H1 (cell line): ENCODE data around the gene BEST1. TPM values are rescaled to one million over a fixed set of nuclear protein-coding genes. Genes with fewer than 3 reads are reported as not detected.

Experiments used
- CTCF ChIA-PET: fragments of 300-600 bp; sonication (Branson Sonifier 250); formaldehyde crosslinking; loops from one replicate; lab custom pipeline; 2021; ENCODE audit not compliant: partially characterized antibody; lab: Charles Lee
- POLR2A ChIA-PET: fragments of 300-600 bp; sonication (Branson Sonifier 250); formaldehyde crosslinking; loops from one replicate; lab custom pipeline; 2021; ENCODE audit warnings: inconsistent platforms; ENCODE audit not compliant: partially characterized antibody; lab: Charles Lee
- DNase-seq, 2 experiments: peaks; one replicate each; pipeline versions ENCODE4 v3.0.0 to v3.0.0-alpha.2; 2010 to 2022; ENCODE audit warnings: low spot score in 2 of 2, low read depth in 1 of 2, mixed read lengths in 1 of 2
- FAIRE-seq: peaks from 2 replicates; lab custom pipeline; 2011; peaks lifted over from hg19 to GRCh38; lab: Jason Lieb, UNC
- H2AFZ ChIP-seq: 2 replicates; pipeline ENCODE4 v1.8.1; 2012; ENCODE audit warnings: low read length, inconsistent platforms
- H2AK5ac ChIP-seq: 2 replicates; pipeline ENCODE4 v1.6.1; 2013; ENCODE audit warnings: low read depth, low read length
- H2BK120ac ChIP-seq: replicated peaks from 2 replicates; pipeline ENCODE3; 2013; ENCODE audit warnings: low read depth, low read length, inconsistent platforms
- H2BK12ac ChIP-seq: 2 replicates; pipeline ENCODE4 v1.6.1; 2013; ENCODE audit warnings: low read depth, low read length
- H2BK15ac ChIP-seq: 2 replicates; pipeline ENCODE4 v1.6.1; 2013; ENCODE audit warnings: low read length
- H2BK20ac ChIP-seq: 2 replicates; pipeline ENCODE4 v1.6.1; 2013; ENCODE audit warnings: low read length
- H2BK5ac ChIP-seq: 2 replicates; pipeline ENCODE4 v1.6.1; 2013; ENCODE audit warnings: low read depth, low read length
- H3K14ac ChIP-seq: 2 replicates; pipeline ENCODE4 v1.6.1; 2013; ENCODE audit warnings: inconsistent platforms; ENCODE audit not compliant: insufficient read length
- H3K18ac ChIP-seq: 2 replicates; pipeline ENCODE4 v1.6.1; 2013; ENCODE audit warnings: low read length; ENCODE audit errors: extremely low read depth
- H3K23ac ChIP-seq: 2 replicates; pipeline ENCODE4 v1.6.1; 2013; ENCODE audit warnings: inconsistent platforms; ENCODE audit not compliant: insufficient read length
- H3K23me2 ChIP-seq: 2 replicates; pipeline ENCODE4 v1.6.1; 2013; ENCODE audit warnings: low read depth, low read length
- H3K27ac ChIP-seq: 2 replicates; pipeline ENCODE4 v1.6.1; 2011; ENCODE audit warnings: low read depth, low read length, inconsistent platforms
- H3K27me3 ChIP-seq, 4 experiments: replicated peaks in 1 of 4; 1 replicate in 1 of 4; 2 replicates in 3 of 4; pipeline versions ENCODE4 v1.6.1 to v1.8.1; 2011 to 2013; ENCODE audit warnings: low read length in 3 of 4, mild to moderate bottlenecking in 3 of 4, inconsistent platforms in 2 of 4, mixed read lengths in 2 of 4, moderate library complexity in 1 of 4; ENCODE audit not compliant: control insufficient read depth in 3 of 4, insufficient read depth in 3 of 4; ENCODE audit errors: extremely low read depth in 1 of 4
- H3K36me3 ChIP-seq, 4 experiments: 2 replicates each; pipeline versions ENCODE4 v1.6.1 to v1.8.1; 2011 to 2013; ENCODE audit warnings: mild to moderate bottlenecking in 4 of 4, low read length in 3 of 4, moderate library complexity in 2 of 4, control low read depth in 1 of 4, inconsistent platforms in 1 of 4; ENCODE audit not compliant: insufficient read depth in 4 of 4, control insufficient read depth in 2 of 4
- H3K4ac ChIP-seq: replicated peaks from 2 replicates; pipeline ENCODE3; 2013; ENCODE audit warnings: low read length, low read depth, mixed read lengths, inconsistent platforms; ENCODE audit not compliant: insufficient read length
- H3K4me1 ChIP-seq, 4 experiments: replicated peaks in 1 of 4; 1 replicate in 1 of 4; 2 replicates in 3 of 4; pipeline versions ENCODE4 v1.6.1 to v1.8.1; 2011 to 2013; ENCODE audit warnings: low read length in 3 of 4, inconsistent platforms in 2 of 4, mixed read lengths in 1 of 4; ENCODE audit not compliant: insufficient read depth in 4 of 4, control insufficient read depth in 3 of 4
- H3K4me2 ChIP-seq, 2 experiments: 2 replicates each; pipeline versions ENCODE4 v1.6.1 to v1.8.1; 2011 to 2013; ENCODE audit warnings: low read depth in 2 of 2, low read length in 2 of 2, control low read depth in 1 of 2, inconsistent platforms in 1 of 2, mild to moderate bottlenecking in 1 of 2; ENCODE audit not compliant: insufficient read depth in 1 of 2
- H3K4me3 ChIP-seq, 4 experiments: fragments of 200-600, 300-600 bp in 1 of 4; sonication (generic), shearing (Covaris generic), sonication (Bioruptor Twin) in 1 of 4; 2 replicates each; pipeline versions ENCODE4 v1.5.1 to v1.8.1; 2011 to 2016; ENCODE audit warnings: low read length in 4 of 4, low read depth in 3 of 4, control low read depth in 2 of 4, inconsistent platforms in 2 of 4, mild to moderate bottlenecking in 2 of 4, mixed read lengths in 1 of 4, moderate library complexity in 1 of 4; ENCODE audit not compliant: insufficient read depth in 2 of 4; ENCODE audit errors: extremely low read depth in 1 of 4
- H3K56ac ChIP-seq: replicated peaks from 2 replicates; pipeline ENCODE3; 2013; ENCODE audit warnings: low read depth, mild to moderate bottlenecking, mixed read lengths, low read length, inconsistent platforms; ENCODE audit not compliant: insufficient read length
- H3K79me1 ChIP-seq: 2 replicates; pipeline ENCODE4 v1.6.1; 2013; ENCODE audit warnings: low read depth, low read length, control low read depth
- H3K79me2 ChIP-seq, 2 experiments: 2 replicates each; pipeline versions ENCODE4 v1.6.1 to v1.8.1; 2012 to 2013; ENCODE audit warnings: low read length in 2 of 2, mild to moderate bottlenecking in 2 of 2, inconsistent platforms in 1 of 2; ENCODE audit not compliant: insufficient read depth in 2 of 2, control insufficient read depth in 1 of 2
- H3K9ac ChIP-seq, 4 experiments: replicated peaks in 1 of 4; 1 replicate in 1 of 4; 2 replicates in 3 of 4; pipeline versions ENCODE4 v1.6.1 to v1.8.1; 2011 to 2013; ENCODE audit warnings: low read depth in 3 of 4, low read length in 3 of 4, control low read depth in 2 of 4, mild to moderate bottlenecking in 2 of 4, moderate library complexity in 2 of 4, inconsistent platforms in 1 of 4; ENCODE audit errors: extremely low read depth in 1 of 4
- H3K9me3 ChIP-seq, 2 experiments: 2 replicates each; pipeline versions ENCODE4 v1.6.1 to v1.8.1; 2012 to 2013; ENCODE audit warnings: mild to moderate bottlenecking in 2 of 2, moderate library complexity in 2 of 2, control low read depth in 1 of 2, inconsistent platforms in 1 of 2, low read depth in 1 of 2, low read length in 1 of 2, mixed read lengths in 1 of 2; ENCODE audit not compliant: insufficient read depth in 2 of 2
- H4K20me1 ChIP-seq, 2 experiments: replicated peaks in 1 of 2; 2 replicates each; pipeline versions ENCODE3 to v1.8.1; 2011 to 2013; ENCODE audit warnings: inconsistent platforms in 2 of 2, low read length in 2 of 2, mild to moderate bottlenecking in 1 of 2; ENCODE audit not compliant: insufficient read depth in 2 of 2, control insufficient read depth in 1 of 2
- H4K5ac ChIP-seq: 2 replicates; pipeline ENCODE4 v1.6.1; 2013; ENCODE audit warnings: low read length, low read depth, mixed read lengths, inconsistent platforms; ENCODE audit not compliant: insufficient read length
- H4K8ac ChIP-seq: 2 replicates; pipeline ENCODE4 v1.8.0; 2013; ENCODE audit warnings: mild to moderate bottlenecking, moderate library complexity, low read length, inconsistent platforms; ENCODE audit not compliant: insufficient read depth; ENCODE audit errors: extremely low read depth
- H4K91ac ChIP-seq: replicated peaks from 2 replicates; pipeline ENCODE3; 2013; ENCODE audit warnings: low read length, mixed read lengths, inconsistent platforms; ENCODE audit not compliant: insufficient read length
- BCL11A ChIP-seq, 2 experiments: IDR thresholded peaks; one replicate each; pipeline ENCODE4 v1.6.1; 2011; ENCODE audit warnings: low read depth in 2 of 2, low read length in 2 of 2, mild to moderate bottlenecking in 2 of 2
- CBX5 ChIP-seq: fragments of 300-800, 300-1000 bp; sonication (generic); IDR thresholded peaks from 2 replicates; pipeline ENCODE4 v1.7.1; 2016; ENCODE audit warnings: antibody characterized with exemption, low read length, low read depth
- CHD2 ChIP-seq: IDR thresholded peaks from 2 replicates; pipeline ENCODE4 v1.6.1; 2012; ENCODE audit warnings: low read length, improper control_type of control experiment
- GTF2F1 ChIP-seq: IDR thresholded peaks from 2 replicates; pipeline ENCODE4 v1.6.1; 2012; ENCODE audit warnings: low read depth, low read length, improper control_type of control experiment, borderline replicate concordance
- KDM1A ChIP-seq: fragments of 200-600, 300-600 bp; sonication (generic); IDR thresholded peaks from 2 replicates; pipeline ENCODE4 v1.7.1; 2016; ENCODE audit warnings: mild to moderate bottlenecking, low read length, borderline replicate concordance
- KDM5A ChIP-seq: fragments of 200-600 bp; IDR thresholded peaks from 2 replicates; pipeline ENCODE4 v1.7.1; 2012; ENCODE audit warnings: mild to moderate bottlenecking, low read length, inconsistent platforms, mixed read lengths
- RAD21 ChIP-seq, 2 experiments: IDR thresholded peaks in 1 of 2; conservative IDR thresholded peaks in 1 of 2; 2 replicates each; pipeline ENCODE4 v1.6.1; 2011; ENCODE audit warnings: low read depth in 2 of 2, low read length in 2 of 2, improper control_type of control experiment in 1 of 2, inconsistent platforms in 1 of 2, mild to moderate bottlenecking in 1 of 2, moderate library complexity in 1 of 2
- RFX5 ChIP-seq: IDR thresholded peaks from 2 replicates; pipeline ENCODE4 v1.6.1; 2011; ENCODE audit warnings: low read depth, low read length, improper control_type of control experiment, borderline replicate concordance
- RXRA ChIP-seq: IDR thresholded peaks from 2 replicates; pipeline ENCODE4 v1.6.1; 2011; ENCODE audit warnings: low read depth, mild to moderate bottlenecking, low read length, moderate library complexity; ENCODE audit not compliant: insufficient read depth
- SRF ChIP-seq: IDR thresholded peaks from 2 replicates; pipeline ENCODE4 v1.6.1; 2011; ENCODE audit warnings: mild to moderate bottlenecking, low read depth, low read length, moderate library complexity
- TAF1 ChIP-seq: IDR thresholded peaks from 2 replicates; pipeline ENCODE4 v1.6.1; 2011; ENCODE audit warnings: mild to moderate bottlenecking, low read depth, low read length
- ZNF274 ChIP-seq: IDR thresholded peaks from 2 replicates; pipeline ENCODE4 v1.7.0; 2012; ENCODE audit warnings: low read length, borderline replicate concordance; ENCODE audit errors: extremely low read depth
- WGBS, 2 experiments: shearing (Covaris generic) in 1 of 2; methylation state at CpG; one replicate each; pipeline versions ENCODE4 v1.1.6 to v1.1.7; 2013 to 2015; ENCODE audit warnings: low lambda C conversion rate in 2 of 2, mixed read lengths in 2 of 2, inconsistent platforms in 1 of 2, low coverage in 1 of 2, missing lambda C conversion rate in 1 of 2; ENCODE audit not compliant: insufficient replicate concordance in 2 of 2, insufficient coverage in 1 of 2, insufficient read length in 1 of 2; ENCODE audit errors: extremely low coverage in 1 of 2, missing lambda C conversion rate in 1 of 2; 5-methylcytosine and 5-hydroxymethylcytosine counted together
- polyA plus RNA-seq, 7 experiments: library from polyadenylated mRNA; depleted of rRNA in 3 of 7; stranded (reverse) in 5 of 7; unstranded in 2 of 7; fragments of >200 nt in 5 of 7; fragments of 200-250 nt in 2 of 7; gene quantifications; 1 replicate in 5 of 7; 2 replicates in 1 of 7; 4 replicates in 1 of 7; pipeline versions ENCODE4 v1.2.1 to v1.2.3, GENCODE V29; 2011 to 2013; ENCODE audit warnings: missing spikeins in 2 of 7, mixed read lengths in 2 of 7
- total RNA-seq: library from RNA; stranded (reverse); fragmentation: NEBNext Ultra II Directional; extraction: Animal tissue kit (Norgen Biotek cat#: 25700); gene quantifications from 2 replicates; pipeline ENCODE4 v1.2.1, GENCODE V29; 2021

Gene BEST1
- total and polyA plus RNA-seq, 2 of the 8 experiments (the other 6 are each of a cell fraction or from before 2014, with no cell fraction given) = 0.22 to 0.62 TPM

DNA sequence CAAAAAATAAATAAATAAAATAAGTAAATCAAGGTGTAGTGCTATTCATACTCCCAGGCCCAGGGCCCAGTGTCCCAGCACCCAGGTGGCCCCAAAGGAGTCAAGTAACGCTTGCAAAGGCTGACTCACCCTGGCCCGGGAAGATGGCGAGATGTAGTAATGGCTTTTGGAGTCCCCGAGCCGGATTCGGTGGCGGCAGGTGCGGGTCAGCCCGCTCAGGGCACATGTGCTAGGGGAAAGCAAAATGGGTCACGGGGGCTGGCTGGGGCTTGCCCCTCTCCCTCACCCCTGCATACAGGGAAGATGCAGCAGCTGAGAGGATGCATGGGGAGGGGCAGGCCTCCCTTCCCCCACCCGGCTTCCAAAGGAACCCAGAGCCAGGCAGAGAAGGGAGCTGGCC, 47.8 kb upstream of the BEST1 start:
- Histone ChIP-seq H2BK20ac (no peak overlapping the region), H3K4me1 (peaks cover 0 to 24% (median 9%) of the 10 kb centered on the region in 4 experiments; a peak in 6 of 7 replicates), H3K27ac (no peak overlapping the region), H4K5ac (no peak overlapping the region), H3K18ac (no peak overlapping the region), H2BK12ac (no peak overlapping the region), H2BK15ac (no peak overlapping the region), H2AFZ (no peak overlapping the region), H3K23ac (no peak overlapping the region), H3K4ac (no peak overlapping the region), H3K4me2 (no peak overlapping the region), H3K23me2 (no peaks in the 10 kb centered on the region), H4K91ac (no peak overlapping the region), H3K36me3 (no peaks in the 10 kb centered on the region), H3K27me3 (no peaks in the 10 kb centered on the region), H3K79me2 (no peaks in the 10 kb centered on the region), H2BK5ac (no peak overlapping the region), H3K9ac (no peak overlapping the region), H3K79me1 (no peaks in the 10 kb centered on the region), H3K56ac (no peak overlapping the region), H2BK120ac (no peak overlapping the region), H4K8ac (peak overlapping the region; percentile 71; the same call in 1 of the 2 replicates), H3K4me3 (no peak overlapping the region), H4K20me1 (no peaks in the 10 kb centered on the region), H2AK5ac (no peak overlapping the region), H3K9me3 (no peaks in the 10 kb centered on the region), H3K14ac (no peak overlapping the region)
- FAIRE-seq (no peak), DNase-seq (no peak)
- 89% methylated on average over 10 of the region's 11 CpGs; no CpG with 5 or more reads in 1 of the 2 experiments for WGBS, 2 experiments
- TF ChIP-seq SRF (no peak), RAD21 (IDR thresholded peaks at IDR 0.05 in 1 of 2, conservative IDR thresholded peaks at IDR 0.05 in 1 of 2; ENCODE audit: low read depth in 2 of 2, low read length in 2 of 2) (no peak), RFX5 (no peak), CBX5 (no peak), ZNF274 (no peak), GTF2F1 (no peak), RXRA (no peak), KDM5A (no peak), TAF1 (no peak), BCL11A (IDR thresholded peaks at IDR 0.05; ENCODE audit: low read depth in 2 of 2, low read length in 2 of 2) (no peak), CHD2 (no peak), KDM1A (no peak)
- CTCF ChIA-PET = interaction anchor here (0.8 to 23.2 kb wide), 15 partner anchors 10 to 206 kb away, joined by 3 to 658 read pairs (median 29); partner anchors contain the start of genes BEST1 and RAB3IL1
- POLR2A ChIA-PET = interaction anchor here (0.9 to 15.5 kb wide), 8 partner anchors 15 to 180 kb away, joined by 3 to 137 read pairs (median 3); partner anchors contain the start of genes BEST1, FTH1 and RAB3IL1
